Testis (tissue), 3 donors: Measurements from ENCODE around the gene ITPKC. TPM values are rescaled to one million over a fixed set of nuclear protein-coding genes. Genes with fewer than 3 reads are reported as not detected.

Experiments used
- DNase-seq: peaks from one replicate; pipeline ENCODE4 v3.0.0-alpha.2; 2019
- H3K27ac ChIP-seq, 2 donors: fragments of 200-600 bp; sonication (generic); one replicate each; pipeline ENCODE4 v1.5.1; 2019
- H3K27me3 ChIP-seq: fragments of 200-600 bp; sonication (generic); one replicate; pipeline ENCODE4 v1.5.1; 2019
- H3K36me3 ChIP-seq: fragments of 200-600 bp; sonication (generic); one replicate; pipeline ENCODE4 v1.5.1; 2017; ENCODE audit warnings: low read depth; ENCODE audit errors: missing control alignments
- H3K4me1 ChIP-seq: fragments of 200-600 bp; sonication (generic); one replicate; pipeline ENCODE4 v1.5.1; 2019
- H3K4me3 ChIP-seq, 2 donors: fragments of 200-600 bp; sonication (generic); one replicate each; pipeline ENCODE4 v1.5.1; 2017 to 2019
- H3K9me3 ChIP-seq: fragments of 200-600 bp; sonication (generic); one replicate; pipeline ENCODE4 v1.5.1; 2017
- CTCF ChIP-seq, 3 experiments: fragments of 450-650 bp in 2 of 3; fragments of 200-600 bp in 1 of 3; sonication (generic) in 1 of 3; IDR thresholded peaks; one replicate each; pipeline ENCODE4 v1.5.1; 2016 to 2019; ENCODE audit warnings: antibody characterized with exemption in 3 of 3, mild to moderate bottlenecking in 2 of 3, moderate library complexity in 1 of 3
- POLR2A ChIP-seq: fragments of 450-650 bp; IDR thresholded peaks from one replicate; pipeline ENCODE4 v1.6.1; 2017; ENCODE audit warnings: antibody characterized with exemption, mild to moderate bottlenecking, moderate library complexity
- WGBS, 2 donors: methylation state at CpG; one replicate each; pipeline ENCODE4 v1.1.5; 2018; 5-methylcytosine and 5-hydroxymethylcytosine counted together
- intact Hi-C: fragments of 100-400 bp; cut with DNase I; formaldehyde crosslinking; loops from one replicate; pipeline ENCODE4 v1.15.1; 2023; ENCODE audit warnings: low total_unique reads
- polyA plus RNA-seq: library from polyadenylated mRNA; stranded (reverse); fragments of 350-450 nt; fragmentation: Illumina TruSeq; extraction: RNeasy Lipid Tissue Mini Kit (QIAGEN cat#74804); gene quantifications from one replicate; pipeline ENCODE4 v1.2.3, GENCODE V29; 2014; ENCODE audit warnings: low read depth, low replicate concordance; ENCODE audit not compliant: insufficient read depth
- total RNA-seq, 2 donors: library from RNA; depleted of rRNA; stranded (reverse); fragments of >200 nt; gene quantifications; one replicate each; pipeline ENCODE4 v1.2.3, GENCODE V29; 2016

ITPKC gene
- total and polyA plus RNA-seq, 3 donors from 2014 or later, result 11.6 to 20.8 (median 19.2) TPM

- WGBS, 2 donors, result 88 to 96% methylated on average over 8 to 9 of the region's 9 CpGs
- intact Hi-C loops, result no loop called here
Measured at GRCh38 chr19:40736661-40737060, 19.7 kb downstream of the ITPKC start.

GRCh38 chr19:40737102-40737644, 20.3 kb downstream of the ITPKC start:
- no peak for DNase-seq
- Histone ChIP-seq H3K4me3 (no peak overlapping the region), H3K36me3 (no peaks in the 10 kb centered on the region), H3K4me1 (peaks cover 13% of the 10 kb centered on the region), H3K9me3 (no peaks in the 10 kb centered on the region), H3K27me3 (no peaks in the 10 kb centered on the region), H3K27ac (no peak overlapping the region)
- 77 to 87% methylated on average over 9 of the region's 9 CpGs for WGBS, 2 donors
- intact Hi-C loops, result no loop called here
- TF ChIP-seq CTCF (IDR thresholded peaks at IDR 0.05) (no peak), POLR2A (no peak)

More at GRCh38 chr19:40736661-40737060, 19.7 kb downstream of the ITPKC start:
- Histone ChIP-seq H3K27ac (no peak overlapping the region), H3K36me3 (no peaks in the 10 kb centered on the region), H3K27me3 (no peaks in the 10 kb centered on the region), H3K4me3 (no peak overlapping the region), H3K4me1 (peaks cover 13% of the 10 kb centered on the region), H3K9me3 (no peaks in the 10 kb centered on the region)
- DNase-seq, result no peak
- TF ChIP-seq CTCF (IDR thresholded peaks at IDR 0.05) (no peak), POLR2A (no peak)

GRCh38 chr19:40739030-40739839, 22.3 kb downstream of the ITPKC start:
- Histone ChIP-seq H3K9me3 (no peaks in the 10 kb centered on the region), H3K4me1 (peaks cover 13% of the 10 kb centered on the region), H3K27ac (peak overlapping the region in 1 of 2 donors; percentile 73), H3K27me3 (no peaks in the 10 kb centered on the region), H3K4me3 (no peak overlapping the region), H3K36me3 (no peaks in the 10 kb centered on the region)
- TF ChIP-seq CTCF (IDR thresholded peaks at IDR 0.05), result no peak
- no peak for TF ChIP-seq POLR2A
- 79 to 80% methylated on average over 13 to 17 of the region's 22 CpGs for WGBS, 2 donors
- no peak for DNase-seq
- intact Hi-C loops, result no loop called here

- DNase-seq, result no peak
- Histone ChIP-seq H3K27ac (peak overlapping the region in 1 of 2 donors; percentile 73), H3K4me3 (no peak overlapping the region), H3K4me1 (peaks cover 16% of the 10 kb centered on the region), H3K9me3 (no peaks in the 10 kb centered on the region), H3K36me3 (no peaks in the 10 kb centered on the region), H3K27me3 (no peaks in the 10 kb centered on the region)
- intact Hi-C loops, result no loop called here
- no peak for TF ChIP-seq CTCF (IDR thresholded peaks at IDR 0.05)
- TF ChIP-seq POLR2A, result no peak
- 64 to 68% methylated on average over 2 to 11 of the region's 16 CpGs for WGBS, 2 donors
Measured at GRCh38 chr19:40739871-40740703, 23.2 kb downstream of the ITPKC start.
